Loucy (cell line): ENCODE data around the gene THBD.

ENCODE experiments used
- EZH2phosphoT487 ChIP-seq: fragments of 200-600 bp; IDR thresholded peaks from 2 replicates; pipeline ENCODE4 v1.6.1; 2018; ENCODE audit warnings: antibody characterized with exemption, mild to moderate bottlenecking, moderate library complexity, borderline replicate concordance
- TF ChIP-seq, protein P1 (sequence below): fragments of 200-600 bp; sonication (generic); conservative IDR thresholded peaks from 2 replicates; pipeline ENCODE4 v1.5.1; 2014; ENCODE audit warnings: mild to moderate bottlenecking, antibody characterized with exemption, low read length

- TF ChIP-seq, protein P1, sequence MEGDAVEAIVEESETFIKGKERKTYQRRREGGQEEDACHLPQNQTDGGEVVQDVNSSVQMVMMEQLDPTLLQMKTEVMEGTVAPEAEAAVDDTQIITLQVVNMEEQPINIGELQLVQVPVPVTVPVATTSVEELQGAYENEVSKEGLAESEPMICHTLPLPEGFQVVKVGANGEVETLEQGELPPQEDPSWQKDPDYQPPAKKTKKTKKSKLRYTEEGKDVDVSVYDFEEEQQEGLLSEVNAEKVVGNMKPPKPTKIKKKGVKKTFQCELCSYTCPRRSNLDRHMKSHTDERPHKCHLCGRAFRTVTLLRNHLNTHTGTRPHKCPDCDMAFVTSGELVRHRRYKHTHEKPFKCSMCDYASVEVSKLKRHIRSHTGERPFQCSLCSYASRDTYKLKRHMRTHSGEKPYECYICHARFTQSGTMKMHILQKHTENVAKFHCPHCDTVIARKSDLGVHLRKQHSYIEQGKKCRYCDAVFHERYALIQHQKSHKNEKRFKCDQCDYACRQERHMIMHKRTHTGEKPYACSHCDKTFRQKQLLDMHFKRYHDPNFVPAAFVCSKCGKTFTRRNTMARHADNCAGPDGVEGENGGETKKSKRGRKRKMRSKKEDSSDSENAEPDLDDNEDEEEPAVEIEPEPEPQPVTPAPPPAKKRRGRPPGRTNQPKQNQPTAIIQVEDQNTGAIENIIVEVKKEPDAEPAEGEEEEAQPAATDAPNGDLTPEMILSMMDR: no peak
- TF ChIP-seq EZH2phosphoT487: no peak
These were observed 41.4 kb downstream of the THBD start for GRCh38 chr20:23007886-23008655.
